SK-N-SH treated with all-trans-retinoic acid at 6 μM for 48 hours (cell line): ENCODE measurements around the gene TCEA3.

Source experiments
- ATAC-seq: fragments of 200-7000 bp; cut with Tn5 transposase; 3 replicates; pipeline ENCODE4 v1.9.1; 2020; ENCODE audit warnings: mild to moderate bottlenecking, moderate library complexity
- ARNTL ChIP-seq: fragments of 450-650 bp; formaldehyde crosslinking; IDR thresholded peaks from 2 replicates; pipeline ENCODE4 v1.5.0; 2020; ENCODE audit warnings: low read depth, mild to moderate bottlenecking, moderate library complexity, borderline replicate concordance
- BACH2 ChIP-seq: fragments of 250-450 bp; sonication (Bioruptor Pico); IDR thresholded peaks from 2 replicates; pipeline ENCODE4 v1.9.0; 2021; ENCODE audit warnings: mild to moderate bottlenecking, borderline replicate concordance
- CREB5 ChIP-seq: fragments of 250-450 bp; sonication (Bioruptor Pico); IDR thresholded peaks from 2 replicates; pipeline ENCODE4 v1.5.1; 2020; ENCODE audit warnings: low read depth, mild to moderate bottlenecking, moderate library complexity
- CSDC2 ChIP-seq: fragments of 250-450 bp; sonication (Bioruptor Pico); IDR thresholded peaks from 2 replicates; pipeline ENCODE4 v1.5.0; 2020; ENCODE audit warnings: mild to moderate bottlenecking, moderate library complexity
- CSRNP3 ChIP-seq: fragments of 250-450 bp; sonication (Bioruptor Pico); IDR thresholded peaks from 2 replicates; pipeline ENCODE4 v1.5.1; 2021; ENCODE audit warnings: mild to moderate bottlenecking, moderate library complexity
- ESRRG ChIP-seq: fragments of 250-450 bp; sonication (Bioruptor Pico); IDR thresholded peaks from 2 replicates; pipeline ENCODE4 v1.6.1; 2021; ENCODE audit warnings: mild to moderate bottlenecking
- GLIS3 ChIP-seq: fragments of 250-450 bp; sonication (Bioruptor Pico); IDR thresholded peaks from 2 replicates; pipeline ENCODE4 v1.5.0; 2020; ENCODE audit warnings: mild to moderate bottlenecking, moderate library complexity
- ISL1 ChIP-seq: fragments of 250-450 bp; sonication (Bioruptor Pico); IDR thresholded peaks from 2 replicates; pipeline ENCODE4 v2.1.2; 2022; ENCODE audit warnings: mild to moderate bottlenecking, moderate library complexity
- OSR1 ChIP-seq: fragments of 250-450 bp; sonication (Bioruptor Pico); IDR thresholded peaks from 2 replicates; pipeline ENCODE4 v1.8.0; 2022; ENCODE audit warnings: moderate library complexity, mild to moderate bottlenecking, inconsistent platforms
- POU6F1 ChIP-seq: fragments of 250-450 bp; sonication (Bioruptor Pico); IDR thresholded peaks from 2 replicates; pipeline ENCODE4 v1.8.0; 2021; ENCODE audit warnings: low read depth, mild to moderate bottlenecking, moderate library complexity, borderline replicate concordance
- PPARA ChIP-seq: fragments of 250-450 bp; sonication (Bioruptor Pico); IDR thresholded peaks from 2 replicates; pipeline ENCODE4 v1.5.0; 2020; ENCODE audit warnings: mild to moderate bottlenecking, borderline replicate concordance
- RARB ChIP-seq: fragments of 250-450 bp; sonication (Bioruptor Pico); IDR thresholded peaks from 2 replicates; pipeline ENCODE4 v1.8.0; 2021; ENCODE audit warnings: mild to moderate bottlenecking, moderate library complexity
- TCF4 ChIP-seq: fragments of 250-450 bp; sonication (Bioruptor Pico); IDR thresholded peaks from 2 replicates; pipeline ENCODE4 v1.8.0; 2021; ENCODE audit warnings: mild to moderate bottlenecking, moderate library complexity, borderline replicate concordance
- TOX ChIP-seq: fragments of 250-450 bp; sonication (Bioruptor Pico); IDR thresholded peaks from 2 replicates; pipeline ENCODE4 v1.8.0; 2021; ENCODE audit warnings: mild to moderate bottlenecking, moderate library complexity, borderline replicate concordance
- TSHZ2 ChIP-seq: fragments of 250-450 bp; sonication (Bioruptor Pico); IDR thresholded peaks from 2 replicates; pipeline ENCODE4 v1.5.0; 2020; ENCODE audit warnings: mild to moderate bottlenecking, moderate library complexity
- ZC3H10 ChIP-seq: fragments of 250-450 bp; sonication (Bioruptor Pico); IDR thresholded peaks from 2 replicates; pipeline ENCODE4 v1.5.1; 2021; ENCODE audit warnings: mild to moderate bottlenecking, moderate library complexity
- ZFP3 ChIP-seq: fragments of 250-450 bp; sonication (Bioruptor Pico); IDR thresholded peaks from 2 replicates; pipeline ENCODE4 v1.5.0; 2020; ENCODE audit warnings: mild to moderate bottlenecking, moderate library complexity
- ZFP30 ChIP-seq: fragments of 450-650 bp; formaldehyde crosslinking; IDR thresholded peaks from 2 replicates; pipeline ENCODE4 v1.5.0; 2022; ENCODE audit warnings: mild to moderate bottlenecking, moderate library complexity
- ZNF565 ChIP-seq: fragments of 450-650 bp; formaldehyde crosslinking; conservative IDR thresholded peaks from 2 replicates; pipeline ENCODE4 v1.5.0; 2020; ENCODE audit warnings: low read depth, mild to moderate bottlenecking, moderate library complexity
- ZNF70 ChIP-seq: fragments of 450-650 bp; formaldehyde crosslinking; IDR thresholded peaks from 2 replicates; pipeline ENCODE4 v1.5.0; 2020; ENCODE audit warnings: mild to moderate bottlenecking, moderate library complexity
- ZNF8 ChIP-seq: fragments of 450-650 bp; formaldehyde crosslinking; IDR thresholded peaks from 2 replicates; pipeline ENCODE4 v1.5.0; 2020; ENCODE audit warnings: mild to moderate bottlenecking, moderate library complexity

TCEA3 gene

GRCh38 chr1:23425193-23425494 is 596 bp upstream of the TCEA3 start (continued):
- TF ChIP-seq TSHZ2 (CRISPR knock-in tag): no peak
- TF ChIP-seq ZFP30 (CRISPR knock-in tag): no peak
- no peak for TF ChIP-seq RARB (CRISPR knock-in tag)
- TF ChIP-seq TOX (CRISPR knock-in tag): no peak
- TF ChIP-seq ZC3H10 (CRISPR knock-in tag): no peak
- TF ChIP-seq GLIS3 (CRISPR knock-in tag): no peak
- no peak for TF ChIP-seq CSDC2 (CRISPR knock-in tag)
- no peak for TF ChIP-seq TCF4 (CRISPR knock-in tag)
- no peak for TF ChIP-seq ZFP3 (CRISPR knock-in tag)
- no peak for TF ChIP-seq POU6F1 (CRISPR knock-in tag)
- no peak for TF ChIP-seq ESRRG (CRISPR knock-in tag)

- TF ChIP-seq ESRRG (CRISPR knock-in tag) (no peak), PPARA (CRISPR knock-in tag) (no peak), ZNF70 (no peak), TSHZ2 (CRISPR knock-in tag) (no peak), RARB (CRISPR knock-in tag) (no peak), ZNF565 (CRISPR knock-in tag) (no peak), ZFP30 (CRISPR knock-in tag) (no peak), TCF4 (CRISPR knock-in tag) (no peak), CREB5 (CRISPR knock-in tag) (no peak), POU6F1 (CRISPR knock-in tag) (no peak), ARNTL (CRISPR knock-in tag) (no peak), ZNF8 (CRISPR knock-in tag) (no peak)
- no peak for ATAC-seq
These were observed 894 bp downstream of the TCEA3 start for GRCh38 chr1:23423415-23424292.

GRCh38 chr1:23422941-23423340 is 1.6 kb downstream of the TCEA3 start:
- TF ChIP-seq ZNF70: no peak
- TF ChIP-seq ZC3H10 (CRISPR knock-in tag): no peak
- TF ChIP-seq ZNF565 (CRISPR knock-in tag): no peak
- TF ChIP-seq OSR1 (CRISPR knock-in tag): no peak
- no peak for TF ChIP-seq BACH2 (CRISPR knock-in tag)
- TF ChIP-seq PPARA (CRISPR knock-in tag): no peak
- TF ChIP-seq ISL1 (CRISPR knock-in tag): no peak
- TF ChIP-seq ESRRG (CRISPR knock-in tag): no peak
- no peak for TF ChIP-seq CSRNP3
- no peak for TF ChIP-seq ZFP3 (CRISPR knock-in tag)
- no peak; the same call in 2 of the 3 replicates for ATAC-seq
